ENCODE measurements around the gene UBE3A. TPM values are rescaled to one million over a fixed set of nuclear protein-coding genes. Genes with fewer than 3 reads are reported as not detected.

Gene UBE3A
- total RNA-seq, 3 donors from 2014 or later (not counting 1 experiment from before 2014, with no cell fraction given) = 119 to 131 (median 122) TPM

DNA sequence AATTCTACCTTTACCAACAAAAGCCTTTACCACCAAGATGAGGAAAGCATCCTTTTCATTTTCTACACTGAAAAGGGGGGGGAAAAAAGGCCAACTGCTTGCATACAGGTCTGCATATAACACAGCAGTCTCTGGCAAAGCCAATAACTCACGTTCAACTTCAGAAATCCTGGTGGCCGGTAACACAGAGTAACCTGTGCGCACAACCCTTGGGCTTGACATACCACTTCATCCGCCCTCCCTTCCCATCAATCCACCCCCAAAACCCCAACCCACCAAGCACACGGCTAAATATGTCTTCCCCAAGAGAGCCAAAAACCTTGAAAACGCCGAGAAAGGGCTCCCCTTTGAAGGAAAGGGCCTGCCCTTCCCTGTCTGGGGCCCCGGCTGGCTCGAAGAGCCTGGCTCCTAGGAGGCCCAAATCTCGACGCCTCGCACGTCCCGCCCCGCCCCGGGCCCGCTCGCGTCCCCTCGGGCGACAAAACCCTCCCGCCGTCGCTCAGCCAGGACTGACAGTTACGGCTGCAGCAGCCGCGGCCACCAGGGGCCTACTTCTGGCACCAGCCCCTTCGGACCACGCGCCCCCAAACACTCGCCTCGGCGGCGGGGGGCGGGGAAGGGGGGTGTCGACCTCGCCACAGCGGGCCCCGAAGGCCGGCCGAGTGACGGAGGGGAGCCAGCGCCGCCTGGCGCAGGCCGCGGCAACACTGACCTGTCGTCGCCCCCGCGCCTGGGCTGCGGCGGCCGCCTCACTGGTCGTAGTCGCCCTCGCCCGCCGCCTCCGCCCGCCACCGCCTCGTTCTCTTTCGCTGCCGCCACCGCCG is 835 bp downstream of the UBE3A start:
- H3K27me3 ChIP-seq (ENCODE audit: control insufficient read depth, insufficient read depth, low read length) = no peaks in the 10 kb centered on the region
- no peaks in the 10 kb centered on the region for H3K27me3 Mint-ChIP-seq (ENCODE audit: low read depth in 2 of 2)
- peak; percentile 40 for TF ChIP-seq CTCF (IDR thresholded peaks at IDR 0.05)
- DNase-seq (peak; percentile 57 to 65), ATAC-seq (peak; percentile 29 to 49 (median 40))
- H3K36me3 Mint-ChIP-seq = no peaks in the 10 kb centered on the region
- H3K9me3 Mint-ChIP-seq = no peaks in the 10 kb centered on the region
- H3K27ac ChIP-seq (ENCODE audit: low read length) = peak overlapping the region; percentile 95
- H3K9me3 ChIP-seq (ENCODE audit: control insufficient read depth, insufficient read depth, low read length) = no peaks in the 10 kb centered on the region
- H3K4me1 ChIP-seq (ENCODE audit: control insufficient read depth, insufficient read depth, low read length) = peaks cover 11% of the 10 kb centered on the region
- H3K4me3 ChIP-seq (ENCODE audit: low read length) = peak overlapping the region; percentile 75
- intact Hi-C loops (cut with micrococcal nuclease) = loop anchor here (10.0 kb wide), 1 partner anchor 483 kb away; the partner anchor contains the start of genes SNRPN and SNURF
- H3K27ac Mint-ChIP-seq = peak overlapping the region; percentile 87 to 88
- no peaks in the 10 kb centered on the region for H3K36me3 ChIP-seq (ENCODE audit: control insufficient read depth, insufficient read depth, low read length)
- H3K4me3 Mint-ChIP-seq = peak overlapping the region; percentile 94
- WGBS (ENCODE audit: insufficient coverage) = under 1% methylated on average over 67 of the region's 67 CpGs
- peaks cover 39 to 42% of the 10 kb centered on the region in 2 donors for H3K4me1 Mint-ChIP-seq

- intact Hi-C loops (cut with micrococcal nuclease) = loop anchor here (10.0 kb wide), 1 partner anchor 482 kb away; the partner anchor contains the start of genes SNRPN and SNURF
- no peak for TF ChIP-seq CTCF (IDR thresholded peaks at IDR 0.05)
- H3K4me3 Mint-ChIP-seq = peak overlapping the region; percentile 94
- H3K27me3 ChIP-seq (ENCODE audit: control insufficient read depth, insufficient read depth, low read length) = no peaks in the 10 kb centered on the region
- H3K9me3 ChIP-seq (ENCODE audit: control insufficient read depth, insufficient read depth, low read length) = no peaks in the 10 kb centered on the region
- no peaks in the 10 kb centered on the region for H3K27me3 Mint-ChIP-seq (ENCODE audit: low read depth in 2 of 2)
- no peak for ATAC-seq
- H3K4me1 ChIP-seq (ENCODE audit: control insufficient read depth, insufficient read depth, low read length) = peaks cover 11% of the 10 kb centered on the region
- peak overlapping the region; percentile 19 to 87 for H3K27ac Mint-ChIP-seq
- no peaks in the 10 kb centered on the region for H3K36me3 ChIP-seq (ENCODE audit: control insufficient read depth, insufficient read depth, low read length)
- no peak for DNase-seq
- H3K36me3 Mint-ChIP-seq = no peaks in the 10 kb centered on the region
- no peaks in the 10 kb centered on the region for H3K9me3 Mint-ChIP-seq
- peaks cover 52 to 55% of the 10 kb centered on the region in 2 donors for H3K4me1 Mint-ChIP-seq
- no peak overlapping the region for H3K4me3 ChIP-seq (ENCODE audit: low read length)
- no peak overlapping the region for H3K27ac ChIP-seq (ENCODE audit: low read length)
Measured at GRCh38 chr15:25436707-25437106, 2.1 kb downstream of the UBE3A start.

- H3K27ac ChIP-seq (ENCODE audit: low read length) = no peak overlapping the region
- no peak for DNase-seq
- H3K36me3 ChIP-seq (ENCODE audit: control insufficient read depth, insufficient read depth, low read length) = no peaks in the 10 kb centered on the region
- intact Hi-C loops (cut with micrococcal nuclease) = loop anchor here (10.0 kb wide), 1 partner anchor 481 kb away; the partner anchor contains the start of genes SNRPN and SNURF
- Mint-ChIP-seq H3K4me3 (peak overlapping the region; percentile 64), H3K9me3 (no peaks in the 10 kb centered on the region), H3K27ac (peak overlapping the region; percentile 19 to 87), H3K27me3 (ENCODE audit: low read depth in 2 of 2) (no peaks in the 10 kb centered on the region), H3K36me3 (no peaks in the 10 kb centered on the region), H3K4me1 (peaks cover 61 to 65% of the 10 kb centered on the region in 2 donors)
- WGBS (ENCODE audit: insufficient coverage) = 80% methylated on average over 2 of the region's 5 CpGs
- no peak for TF ChIP-seq CTCF (IDR thresholded peaks at IDR 0.05)
- no peak for ATAC-seq
- H3K4me3 ChIP-seq (ENCODE audit: low read length) = no peak overlapping the region
- no peaks in the 10 kb centered on the region for H3K9me3 ChIP-seq (ENCODE audit: control insufficient read depth, insufficient read depth, low read length)
- H3K27me3 ChIP-seq (ENCODE audit: control insufficient read depth, insufficient read depth, low read length) = no peaks in the 10 kb centered on the region
- peaks cover 11% of the 10 kb centered on the region for H3K4me1 ChIP-seq (ENCODE audit: control insufficient read depth, insufficient read depth, low read length)
Measured at GRCh38 chr15:25435474-25436243, 3.2 kb downstream of the UBE3A start.
